ENCODE measurements around the gene MAGOHB. TPM values are rescaled to one million over a fixed set of nuclear protein-coding genes. Genes with fewer than 3 reads are reported as not detected.

Gene MAGOHB
- total and polyA plus RNA-seq, 10 of the 15 experiments (the other 5 are each of a cell fraction or from before 2014, with no cell fraction given): 30.6 to 217 (median 55.2) TPM

GRCh38 chr12:10558301-10558700 lies 55.1 kb downstream of the MAGOHB start:
- Histone ChIP-seq H3K9me3 (replicated peaks; ENCODE audit: control insufficient read depth, insufficient read depth, low read length) (peaks cover 11% of the 10 kb centered on the region; the same call in 2 of the 3 replicates), H3K27me3 (replicated peaks in 1 of 2; ENCODE audit: control insufficient read depth in 2 of 2, insufficient read depth in 2 of 2, low read length in 1 of 2) (no peaks in the 10 kb centered on the region), H3K4me2 (ENCODE audit: control insufficient read depth, insufficient read depth) (no peak overlapping the region), H3K27ac (ENCODE audit: control insufficient read depth, insufficient read depth) (no peak overlapping the region), H3K36me3 (ENCODE audit: control insufficient read depth in 2 of 2, insufficient read depth in 2 of 2, low read length in 1 of 2) (no peaks in the 10 kb centered on the region), H3K9ac (ENCODE audit: control insufficient read depth, insufficient read depth, low read length) (no peak overlapping the region), H3K79me2 (ENCODE audit: control insufficient read depth, insufficient read depth, low read length) (no peaks in the 10 kb centered on the region; the same call in 1 of the 2 replicates), H4K20me1 (ENCODE audit: control insufficient read depth, insufficient read depth) (no peaks in the 10 kb centered on the region), H3K4me1 (ENCODE audit: control insufficient read depth, insufficient read depth, low read length) (peaks cover 7% of the 10 kb centered on the region), H2AFZ (ENCODE audit: control insufficient read depth, low read depth, low read length) (no peak overlapping the region), H3K4me3 (no peak overlapping the region)
- 97% methylated on average over 3 of the region's 3 CpGs for WGBS (ENCODE audit: insufficient coverage, insufficient replicate concordance, low lambda C conversion rate, missing lambda C conversion rate)
- RAD21 ChIA-PET (ENCODE audit: unreplicated experiment): interaction anchor here (0.9 to 1.2 kb wide), 3 partner anchors 15 to 323 kb away, joined by 3 read pairs; no protein-coding TSS in a partner anchor
- BruUV-seq (replicated peaks): no TSS peak
- POLR2A ChIA-PET: no interaction called here
- FAIRE-seq (no peak), DNase-seq (ENCODE audit: low read depth, low spot score) (no peak), ATAC-seq (peak; percentile 53)
- peak; percentile 59 for TF ChIP-seq YY1 (IDR thresholded peaks at IDR 0.05; ENCODE audit: low read depth, low read length)
- 0 out of 2 replicates have a peak, but pooled peaks have one; percentile 33 for TF ChIP-seq MTA3 (IDR thresholded peaks at IDR 0.05; ENCODE audit: borderline replicate concordance, low read length)
- no peak for TF ChIP-seq CHD4 (IDR thresholded peaks at IDR 0.05)
- TF ChIP-seq JUNB (IDR thresholded peaks at IDR 0.05): peak; percentile 26; the same call in 1 of the 2 replicates
- no peak for TF ChIP-seq CREM (IDR thresholded peaks at IDR 0.05; ENCODE audit: low read depth)
- TF ChIP-seq PAX5 (IDR thresholded peaks at IDR 0.05; ENCODE audit: borderline replicate concordance, low read depth, low read length): no peak
- no peak for TF ChIP-seq ZNF687 (IDR thresholded peaks at IDR 0.05)
- no peak for TF ChIP-seq BACH1 (IDR thresholded peaks at IDR 0.05; ENCODE audit: borderline replicate concordance)
- CTCF ChIA-PET: interaction anchor here (0.8 to 2.5 kb wide), 5 partner anchors 191 to 791 kb away, joined by 3 to 11 read pairs (median 5); no protein-coding TSS in a partner anchor
- SMC1A ChIA-PET (ENCODE audit: uncharacterized antibody, unreplicated experiment): interaction anchor here (1.0 to 7.2 kb wide), 6 partner anchors 12 to 323 kb away, joined by 3 to 51 read pairs (median 4); partner anchors contain the start of gene MAGOHB
- in situ Hi-C loops (cut with MboI) (no loop called here), intact Hi-C loops (cut with micrococcal nuclease; ENCODE audit: unreplicated experiment) (loop anchor here (5.0 kb wide), 1 partner anchor 61 kb away; no protein-coding TSS in a partner anchor)

Measured in GM12878 (cell line).